Gastroesophageal sphincter (tissue), 2 donors: ENCODE measurements around the gene LPP.

Source experiments
- POLR2A ChIP-seq, 2 donors: fragments of 450-650 bp; IDR thresholded peaks; one replicate each; pipeline ENCODE4 v1.6.1; 2017; ENCODE audit warnings: antibody characterized with exemption in 2 of 2, mild to moderate bottlenecking in 2 of 2, moderate library complexity in 1 of 2
- POLR2AphosphoS5 ChIP-seq: sonication (generic); formaldehyde crosslinking; IDR thresholded peaks from one replicate; pipeline ENCODE4 v1.6.1; 2017; ENCODE audit warnings: antibody characterized with exemption

DNA sequence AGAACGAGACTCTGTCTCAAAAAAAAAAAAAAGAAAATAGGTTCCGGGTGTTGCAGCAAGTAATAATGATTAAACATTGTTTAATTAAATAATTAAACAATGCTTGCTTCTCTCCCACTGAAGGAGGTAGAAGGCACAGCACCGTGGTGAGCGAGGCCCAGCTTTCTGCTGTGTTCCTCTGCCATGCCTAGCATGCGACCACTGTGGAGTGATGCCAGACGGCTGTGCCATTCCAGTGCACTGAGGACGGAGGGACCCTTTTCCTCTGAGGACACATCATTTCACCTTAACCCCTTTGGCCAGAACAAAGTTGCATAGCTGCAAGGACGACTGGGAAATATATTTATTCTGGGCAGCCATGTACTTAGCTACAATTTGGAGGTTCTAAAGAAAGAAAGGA, 695.0 kb downstream of the LPP start:
- TF ChIP-seq POLR2AphosphoS5 (no peak), POLR2A (IDR thresholded peaks at IDR 0.05) (no peak)
